HepG2 (cell line): ENCODE measurements around the gene GALNT17. TPM values are rescaled to one million over a fixed set of nuclear protein-coding genes. Genes with fewer than 3 reads are reported as not detected.

ENCODE experiments used
- ATAC-seq: fragments of 200-7000 bp; cut with Tn5 transposase; 3 replicates; pipeline ENCODE4 v1.9.1; 2020; ENCODE audit warnings: mild to moderate bottlenecking, moderate library complexity
- BruUV-seq: library from RNA; stranded (reverse); fragments of 400-500 nt; replicated peaks from 2 replicates; lab custom pipeline; 2021; lab: Mats Ljungman, UMichigan
- CTCF ChIA-PET: fragments of 300-600 bp; formaldehyde crosslinking; extraction: SDS; loops from one replicate; lab custom pipeline; 2021; ENCODE audit warnings: low total read pairs, inconsistent platforms, low intra/inter-chr PET ratio; lab: Yijun Ruan, JAX
- POLR2A ChIA-PET: fragments of 350-600 bp; sonication (Branson Sonifier 250); formaldehyde crosslinking; loops from one replicate; lab custom pipeline; 2020; ENCODE audit warnings: antibody characterized with exemption, inconsistent platforms; lab: Yijun Ruan, JAX
- DNase-seq: peaks from one replicate; pipeline ENCODE4 v3.0.0-alpha.2; 2015; ENCODE audit warnings: low spot score
- FAIRE-seq: peaks from 3 replicates; lab custom pipeline; 2011; peaks lifted over from hg19 to GRCh38; lab: Jason Lieb, UNC
- H2AFZ ChIP-seq: one replicate; pipeline ENCODE4 v1.6.1; 2011; ENCODE audit warnings: low read length, inconsistent platforms
- H3K27ac ChIP-seq: fragments of 300-600 bp; 3 replicates; pipeline ENCODE4 v1.8.0; 2011; ENCODE audit warnings: mixed run types, mild to moderate bottlenecking, mixed read lengths, low read length, inconsistent platforms; ENCODE audit not compliant: insufficient read depth; ENCODE audit errors: extremely low read length
- H3K27me3 ChIP-seq, 2 experiments: fragments of 200-600 bp in 1 of 2; 2 replicates in 1 of 2; 3 replicates in 1 of 2; pipeline versions ENCODE4 v1.6.0 to v1.8.0; 2011; ENCODE audit warnings: low read length in 2 of 2, mild to moderate bottlenecking in 2 of 2, moderate library complexity in 2 of 2, inconsistent platforms in 1 of 2; ENCODE audit not compliant: insufficient read depth in 2 of 2, control insufficient read depth in 1 of 2
- H3K36me3 ChIP-seq, 2 experiments: fragments of 200-600 bp in 1 of 2; replicated peaks in 1 of 2; 2 replicates in 1 of 2; 3 replicates in 1 of 2; pipeline versions ENCODE4 v1.5.1 to v1.8.0; 2011; ENCODE audit warnings: low read length in 2 of 2, inconsistent platforms in 1 of 2; ENCODE audit not compliant: insufficient read depth in 2 of 2, control insufficient read depth in 1 of 2
- H3K4me1 ChIP-seq: 2 replicates; pipeline ENCODE4 v1.5.1; 2012; ENCODE audit warnings: low read length, inconsistent platforms; ENCODE audit not compliant: insufficient read depth
- H3K4me2 ChIP-seq: 2 replicates; pipeline ENCODE4 v1.6.0; 2011; ENCODE audit warnings: low read depth, low read length, inconsistent platforms
- H3K4me3 ChIP-seq, 3 experiments: fragments of 200-600 bp in 1 of 3; sonication (generic), shearing (Covaris generic) in 1 of 3; replicated peaks in 1 of 3; 2 replicates each; pipeline ENCODE4 v1.5.1; 2011 to 2016; ENCODE audit warnings: low read length in 3 of 3, inconsistent platforms in 2 of 3, low read depth in 2 of 3, mild to moderate bottlenecking in 2 of 3, control low read depth in 1 of 3, mixed read lengths in 1 of 3; ENCODE audit not compliant: insufficient read depth in 1 of 3
- H3K79me2 ChIP-seq: one replicate; pipeline ENCODE4 v1.6.1; 2011; ENCODE audit warnings: low read length, inconsistent platforms; ENCODE audit not compliant: insufficient read depth
- H3K9ac ChIP-seq: 2 replicates; pipeline ENCODE4 v1.6.0; 2011; ENCODE audit warnings: mild to moderate bottlenecking, low read depth, low read length, inconsistent platforms; ENCODE audit not compliant: insufficient read depth
- H3K9me3 ChIP-seq: 2 replicates; pipeline ENCODE4 v1.5.1; 2012; ENCODE audit warnings: mild to moderate bottlenecking, low read length
- H4K20me1 ChIP-seq: 2 replicates; pipeline ENCODE4 v1.6.0; 2011; ENCODE audit warnings: inconsistent platforms, mild to moderate bottlenecking, low read length, moderate library complexity; ENCODE audit not compliant: insufficient read depth
- FOXC1 ChIP-seq: sonication (generic); formaldehyde crosslinking; IDR thresholded peaks from 2 replicates; pipeline ENCODE4 v1.8.0; 2022; ENCODE audit warnings: mild to moderate bottlenecking, missing genetic modification reagents, borderline replicate concordance
- MIXL1 ChIP-seq: IDR thresholded peaks from 2 replicates; pipeline ENCODE4 v1.6.1; 2016
- TAF15 ChIP-seq: fragments of 200-400 bp; formaldehyde crosslinking; IDR thresholded peaks from one replicate; pipeline ENCODE4 v1.6.1; 2018; ENCODE audit warnings: mild to moderate bottlenecking, low read depth, low read length; ENCODE audit not compliant: poor library complexity, severe bottlenecking
- YEATS4 ChIP-seq: sonication (generic); formaldehyde crosslinking; IDR thresholded peaks from 2 replicates; pipeline ENCODE4 v1.4.0; 2020; ENCODE audit warnings: missing genetic modification reagents, borderline replicate concordance
- ZBTB14 ChIP-seq: sonication (generic); formaldehyde crosslinking; IDR thresholded peaks from 2 replicates; pipeline ENCODE4 v1.4.0; 2020; ENCODE audit warnings: missing genetic modification reagents
- ZBTB21 ChIP-seq: sonication (generic); formaldehyde crosslinking; IDR thresholded peaks from 2 replicates; pipeline ENCODE4 v1.4.0; 2020; ENCODE audit warnings: missing genetic modification reagents
- ZBTB7B ChIP-seq: sonication (generic); formaldehyde crosslinking; IDR thresholded peaks from 2 replicates; pipeline ENCODE4 v1.4.0; 2020; ENCODE audit warnings: missing genetic modification reagents
- ZFP62 ChIP-seq: sonication (generic); formaldehyde crosslinking; IDR thresholded peaks from 2 replicates; pipeline ENCODE4 v1.4.0; 2020; ENCODE audit warnings: missing genetic modification reagents
- ZNF280D ChIP-seq: sonication (generic); formaldehyde crosslinking; IDR thresholded peaks from 2 replicates; pipeline ENCODE4 v1.5.1; 2020; ENCODE audit warnings: mild to moderate bottlenecking, missing genetic modification reagents
- ZNF530 ChIP-seq: sonication (generic); formaldehyde crosslinking; IDR thresholded peaks from 2 replicates; pipeline ENCODE4 v1.5.0; 2020; ENCODE audit warnings: low read depth, mild to moderate bottlenecking, missing genetic modification reagents
- ZNF710 ChIP-seq: sonication (generic); formaldehyde crosslinking; IDR thresholded peaks from 2 replicates; pipeline ENCODE4 v1.5.0; 2020; ENCODE audit warnings: mild to moderate bottlenecking, missing genetic modification reagents, borderline replicate concordance
- ZNF776 ChIP-seq: sonication (generic); formaldehyde crosslinking; IDR thresholded peaks from 2 replicates; pipeline ENCODE4 v1.4.0; 2020; ENCODE audit warnings: mild to moderate bottlenecking, missing genetic modification reagents
- WGBS: methylation state at CpG from one replicate; pipeline ENCODE4 v1.1.6; 2017; ENCODE audit warnings: low lambda C conversion rate; 5-methylcytosine and 5-hydroxymethylcytosine counted together
- in situ Hi-C: cut with HindIII; loops from 2 replicates; pipeline ENCODE4 v1.10.0; 2017; ENCODE audit warnings: low pct_unique_long_range_greater_than_20kb; ENCODE audit not compliant: extremely low pct_ligation_motif_present
- intact Hi-C: fragments of 100-400 bp; cut with micrococcal nuclease; formaldehyde crosslinking; loops from one replicate; pipeline ENCODE4 v1.10.0; 2022; ENCODE audit not compliant: unreplicated experiment
- polyA plus RNA-seq, 8 experiments: library from polyadenylated mRNA; depleted of rRNA in 3 of 8; stranded (reverse) in 7 of 8; unstranded in 1 of 8; fragments of >200 nt; fragmentation: Illumina TruSeq in 4 of 8; extraction: Trizol in 4 of 8; gene quantifications; 2 replicates each; pipeline versions ENCODE4 v1.2.1 to v1.2.3, GENCODE V29; 2011 to 2016; ENCODE audit warnings: low read depth in 4 of 8, missing spikeins in 1 of 8, mixed read lengths in 1 of 8; ENCODE audit not compliant: insufficient read depth in 1 of 8
- total RNA-seq, 5 experiments: library from RNA; depleted of rRNA; stranded (reverse); fragments of >200 nt; fragmentation: Illumina TruSeq; extraction: Trizol; gene quantifications; 2 replicates each; pipeline ENCODE4 v1.2.3, GENCODE V29; 2016; ENCODE audit warnings: low read depth in 1 of 5

GALNT17 gene
- total and polyA plus RNA-seq, 2 of the 13 experiments (the other 11 are each of a cell fraction or from before 2014, with no cell fraction given): not detected

- in situ Hi-C loops: no loop called here
- H3K4me2 ChIP-seq: no peak overlapping the region
Observed at GRCh38 chr7:71507680-71508602, 376.0 kb downstream of the GALNT17 start.

GRCh38 chr7:71509381-71509780, 377.4 kb downstream of the GALNT17 start:
- no peak for ATAC-seq
- H3K36me3 ChIP-seq: no peaks in the 10 kb centered on the region
- no peak for FAIRE-seq
- TF ChIP-seq ZNF710 (CRISPR knock-in tag) (no peak), ZNF776 (CRISPR knock-in tag) (no peak), ZBTB21 (CRISPR knock-in tag) (no peak), ZBTB7B (CRISPR knock-in tag) (no peak), ZNF280D (CRISPR knock-in tag) (no peak)

More at GRCh38 chr7:71507680-71508602, 376.0 kb downstream of the GALNT17 start:
- no peak for DNase-seq
- Histone ChIP-seq H2AFZ (no peak overlapping the region), H3K9ac (no peak overlapping the region), H3K4me3 (no peak overlapping the region), H3K27me3 (peaks cover 0 to 10% of the 10 kb centered on the region in 2 experiments; a peak in 1 of 5 replicates), H3K79me2 (no peaks in the 10 kb centered on the region), H3K36me3 (no peaks in the 10 kb centered on the region), H3K9me3 (no peaks in the 10 kb centered on the region), H3K27ac (no peak overlapping the region), H3K4me1 (no peaks in the 10 kb centered on the region), H4K20me1 (no peaks in the 10 kb centered on the region)
- BruUV-seq: no TSS peak
- FAIRE-seq: no peak
- WGBS: 38% methylated on average over 10 of the region's 14 CpGs
- no peak for ATAC-seq
- TF ChIP-seq FOXC1 (CRISPR knock-in tag) (no peak), YEATS4 (no peak), ZNF530 (no peak), ZFP62 (CRISPR knock-in tag) (no peak), MIXL1 (CRISPR knock-in tag) (no peak), ZBTB14 (CRISPR knock-in tag) (no peak), TAF15 (no peak)
- intact Hi-C loops: no loop called here
- ChIA-PET CTCF (no interaction called here), POLR2A (no interaction called here)

More at GRCh38 chr7:71509381-71509780, 377.4 kb downstream of the GALNT17 start:
- POLR2A ChIA-PET: no interaction called here
- DNase-seq: no peak
- Histone ChIP-seq H3K27me3 (peaks cover 0 to 10% of the 10 kb centered on the region in 2 experiments; a peak in 1 of 5 replicates), H3K4me1 (no peaks in the 10 kb centered on the region), H2AFZ (no peak overlapping the region), H4K20me1 (no peaks in the 10 kb centered on the region), H3K9ac (no peak overlapping the region), H3K79me2 (no peaks in the 10 kb centered on the region), H3K4me3 (no peak overlapping the region), H3K4me2 (no peak overlapping the region), H3K27ac (no peak overlapping the region), H3K9me3 (peaks cover 4% of the 10 kb centered on the region; the same call in 1 of the 2 replicates)
- CTCF ChIA-PET: no interaction called here
- in situ Hi-C loops (no loop called here), intact Hi-C loops (no loop called here)
- WGBS: 0% methylated on average over 1 of the region's 1 CpG
- no TSS peak for BruUV-seq
